NCI-H187 treated with DMSO at 0.1 percent for 48 hours (cell line): ENCODE results near the gene ZBTB7C.

Experiments used
- DNase-seq: peaks from one replicate; lab custom pipeline; 2025; lab: John Stamatoyannopoulos, UW

ZBTB7C gene

DNA sequence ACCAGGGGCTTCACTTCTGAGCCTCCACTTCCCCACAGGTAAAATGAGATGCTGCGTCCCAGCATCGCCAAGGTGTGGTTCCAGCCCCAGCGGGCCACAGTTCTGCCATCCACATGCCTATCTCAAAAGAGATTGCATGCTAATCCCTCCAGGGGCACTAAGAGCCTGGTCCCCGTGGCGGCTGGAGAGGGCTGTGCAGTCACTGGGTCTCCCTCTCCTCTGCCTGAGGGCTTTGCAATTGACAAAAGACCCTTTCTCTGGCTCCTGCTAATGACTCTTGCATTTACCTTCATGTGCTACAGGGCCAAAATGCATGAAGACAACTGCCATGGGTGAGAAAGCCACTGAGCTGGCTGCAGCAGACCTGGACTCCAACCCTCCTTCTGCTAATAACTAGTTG lies 18.5 kb downstream of the ZBTB7C start:
- no peak for DNase-seq

DNA sequence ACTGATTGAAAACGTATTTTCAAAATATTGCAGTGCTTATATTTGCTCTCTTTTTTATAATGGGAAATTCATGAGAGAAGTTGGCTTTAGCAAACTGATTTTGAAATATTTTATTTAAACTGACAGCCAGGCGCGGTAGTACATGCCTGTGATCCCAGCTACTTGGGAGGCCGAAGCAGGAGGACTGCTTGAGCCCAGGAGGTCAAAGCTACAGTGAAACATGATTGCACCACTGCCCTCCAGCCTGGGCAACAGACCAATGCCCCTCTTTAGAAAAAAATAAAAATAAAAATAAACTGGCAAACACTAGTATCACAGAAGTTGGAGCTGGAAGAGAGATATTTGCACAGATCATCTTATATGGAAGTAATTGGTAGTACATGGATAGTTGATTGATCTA lies 20.7 kb downstream of the ZBTB7C start:
- no peak for DNase-seq

- no peak for DNase-seq
Observed at GRCh38 chr18:48387300-48387699, 21.9 kb downstream of the ZBTB7C start.

GRCh38 chr18:48385596-48385995 lies 23.6 kb downstream of the ZBTB7C start:
- DNase-seq, result no peak

GRCh38 chr18:48376934-48377333 lies 32.2 kb downstream of the ZBTB7C start:
- DNase-seq, result no peak

DNA sequence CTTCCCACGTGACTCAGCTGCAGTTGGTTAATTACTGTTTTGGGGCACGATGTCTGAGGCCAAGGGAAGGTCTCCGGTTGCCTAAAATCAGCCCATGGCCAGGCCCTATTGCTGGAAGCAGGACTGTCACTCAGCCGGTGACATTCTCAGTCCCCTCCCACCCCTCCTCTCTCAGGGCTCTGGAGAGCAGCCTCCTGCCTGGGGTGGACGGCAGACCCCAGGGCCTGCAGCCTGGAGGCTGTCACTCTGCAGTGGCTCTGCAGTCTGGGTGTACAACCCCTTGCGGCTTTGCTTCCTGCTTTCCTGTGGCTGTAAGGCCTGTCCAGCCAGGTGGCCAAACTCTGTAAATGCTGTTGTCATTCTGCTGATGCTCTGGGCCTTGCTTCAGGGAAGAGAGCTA lies 32.8 kb downstream of the ZBTB7C start:
- DNase-seq, result no peak

GRCh38 chr18:48375150-48375800 lies 33.9 kb downstream of the ZBTB7C start:
- no peak for DNase-seq

DNA sequence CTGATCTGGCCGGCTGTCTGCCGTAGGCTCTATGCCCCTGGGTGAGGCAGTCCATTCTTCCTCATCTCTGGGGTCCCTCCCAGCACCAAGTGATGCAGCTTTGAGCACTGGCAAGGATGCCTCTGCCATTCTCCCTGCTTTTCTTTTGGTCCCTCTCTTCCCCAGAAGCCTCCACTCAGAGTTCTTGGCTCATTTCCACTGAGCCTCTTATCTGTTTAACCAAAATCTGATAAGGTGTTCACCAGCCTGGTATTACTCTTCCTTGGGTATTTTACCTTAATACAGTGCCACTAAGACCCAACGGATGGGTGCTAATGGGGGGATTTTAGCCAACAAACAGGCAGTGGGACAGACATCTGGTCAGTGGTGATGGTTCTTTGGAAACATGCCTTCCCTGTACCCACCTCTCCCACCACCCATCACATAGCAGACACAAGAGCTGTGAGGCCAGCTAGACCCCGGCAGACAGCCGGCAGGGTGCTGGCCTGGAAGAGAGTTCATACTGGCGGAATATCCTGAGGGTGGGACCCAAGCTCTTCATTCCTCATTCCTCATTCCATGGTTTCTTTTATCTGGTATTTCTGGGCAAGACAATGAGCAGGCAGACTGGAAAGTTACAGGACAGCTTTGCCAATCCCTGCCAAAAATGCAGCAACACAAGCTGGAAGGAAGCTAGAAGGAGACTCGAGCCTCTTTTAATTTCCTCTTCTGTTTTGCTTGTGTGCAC lies 34.6 kb downstream of the ZBTB7C start:
- DNase-seq, result no peak

- DNase-seq, result no peak
Observed at GRCh38 chr18:48371854-48372602, 37.2 kb downstream of the ZBTB7C start.

DNA sequence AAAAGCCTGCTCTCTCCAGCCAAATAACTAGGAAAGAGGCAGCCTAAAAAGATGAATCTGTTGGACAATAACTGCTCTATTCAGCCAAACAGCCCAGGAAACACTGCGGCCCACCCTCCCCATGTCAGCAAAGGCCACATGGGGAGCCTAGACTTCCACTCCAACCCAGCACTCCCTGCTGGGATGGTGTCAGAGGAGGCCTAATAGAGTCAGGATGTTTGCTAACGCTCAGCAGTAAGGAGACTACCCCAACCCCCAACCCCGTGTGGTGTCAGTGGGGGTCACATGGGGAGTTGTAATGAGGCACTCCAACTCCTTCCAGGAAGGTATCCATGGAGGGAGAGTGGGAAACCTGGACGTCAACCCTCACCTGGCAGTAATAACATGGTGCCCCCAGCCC lies 41.6 kb downstream of the ZBTB7C start:
- DNase-seq, result no peak

- no peak for DNase-seq
Observed at GRCh38 chr18:48365965-48366364, 43.2 kb downstream of the ZBTB7C start.

DNA sequence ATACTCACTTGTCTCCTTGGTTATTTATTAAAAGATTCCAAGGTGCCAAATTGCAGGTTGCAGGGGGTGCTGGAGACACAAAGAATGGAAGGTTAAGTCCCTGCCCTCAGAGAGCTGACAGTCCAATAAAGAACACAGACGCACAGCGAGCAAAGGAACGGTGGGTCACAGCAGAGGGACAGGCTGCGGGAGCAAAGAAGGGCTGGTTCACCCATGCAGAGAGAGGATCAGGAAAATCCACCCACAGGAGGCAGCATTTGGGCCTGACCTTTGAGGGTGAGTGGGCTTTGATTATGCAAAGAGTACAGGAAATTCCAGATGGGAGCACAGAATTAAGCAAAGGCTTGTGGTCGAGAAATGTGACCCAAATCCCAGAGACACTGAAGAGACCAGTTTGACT lies 45.0 kb downstream of the ZBTB7C start:
- DNase-seq, result no peak

DNA sequence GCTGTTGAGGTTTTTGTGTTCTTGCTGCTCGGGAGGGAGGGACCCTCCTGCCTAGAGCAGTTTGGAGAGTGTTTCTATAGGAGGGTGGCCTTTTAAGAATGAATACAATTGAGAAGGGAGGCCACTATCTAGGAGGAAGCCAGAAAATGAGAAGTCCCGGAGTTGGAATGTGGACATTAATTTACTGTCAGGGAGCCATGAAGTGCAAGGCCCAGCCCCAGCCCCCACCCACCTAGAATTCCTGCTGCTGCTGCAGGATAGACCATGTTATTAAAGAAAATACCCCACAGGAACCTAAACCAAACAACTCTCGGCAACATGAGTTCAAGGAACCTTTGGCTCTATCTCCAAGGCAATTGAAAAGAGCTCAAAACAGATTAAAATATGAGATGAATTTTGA lies 46.0 kb downstream of the ZBTB7C start:
- no peak for DNase-seq

DNA sequence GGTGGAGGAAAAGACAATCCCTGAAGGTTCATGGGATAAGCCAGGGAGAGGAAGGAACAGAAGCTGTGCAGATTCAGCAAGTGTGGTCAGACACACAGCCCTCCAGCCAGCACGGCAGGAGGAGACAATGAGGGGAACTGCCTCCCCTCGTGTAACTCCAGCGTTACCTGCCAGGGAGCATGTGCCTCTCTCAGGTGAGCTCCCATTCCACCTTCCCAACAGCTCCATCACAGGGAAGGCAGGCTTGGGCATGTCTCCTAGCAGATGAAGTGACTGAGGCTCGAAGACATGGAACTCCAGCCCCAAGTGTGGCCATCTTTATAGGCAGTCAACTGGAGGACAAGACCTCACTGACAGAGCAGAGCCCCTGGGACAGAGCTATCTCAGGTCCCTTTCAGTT lies 47.4 kb downstream of the ZBTB7C start:
- DNase-seq, result no peak

DNA sequence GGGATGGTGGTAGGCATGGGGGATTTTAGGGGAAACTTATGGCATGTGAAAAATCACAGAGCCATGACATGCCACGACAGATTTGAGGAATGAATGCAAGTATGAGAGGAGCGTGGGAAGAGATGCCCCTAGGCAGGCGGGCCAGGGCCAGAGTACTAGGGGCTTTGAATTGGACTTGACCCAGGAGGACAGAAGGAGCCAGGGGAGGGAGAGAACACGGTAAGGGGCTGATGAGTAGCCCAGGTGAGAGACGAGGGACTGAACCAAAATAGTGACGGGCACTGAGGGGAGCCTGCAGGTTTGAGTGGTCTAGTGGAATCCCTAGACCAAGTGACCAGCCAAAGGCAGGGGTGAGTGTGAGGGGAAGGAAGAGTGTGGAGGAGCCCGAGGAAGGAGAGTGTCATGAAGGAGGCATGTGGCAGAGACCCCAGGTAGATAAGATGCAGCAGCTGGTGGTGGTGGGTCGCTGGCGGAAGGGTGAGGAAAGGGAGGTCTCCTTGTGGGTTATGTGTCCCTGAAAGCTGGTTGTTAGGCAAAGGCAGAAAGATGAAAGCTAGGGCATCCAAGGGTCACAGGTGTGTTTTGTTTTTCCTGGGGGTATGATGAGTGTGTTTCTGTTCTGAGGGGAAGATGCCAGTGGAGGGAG lies 48.7 kb downstream of the ZBTB7C start:
- DNase-seq, result no peak

- no peak for DNase-seq
Observed at GRCh38 chr18:48359626-48360025, 49.6 kb downstream of the ZBTB7C start.

- no peak for DNase-seq
Observed at GRCh38 chr18:48358868-48359267, 50.3 kb downstream of the ZBTB7C start.

GRCh38 chr18:48356909-48357631 lies 52.1 kb downstream of the ZBTB7C start:
- no peak for DNase-seq

- no peak for DNase-seq
Observed at GRCh38 chr18:48356151-48356745, 52.9 kb downstream of the ZBTB7C start.

GRCh38 chr18:48355276-48356115 lies 53.7 kb downstream of the ZBTB7C start:
- DNase-seq, result no peak
